A549 (cell line): Measurements from ENCODE around the gene SOX15.

Experiments used
- EP300 ChIP-seq, 2 experiments: fragments of >200 bp; sonication (Bioruptor Twin); formaldehyde crosslinking; IDR thresholded peaks; 2 replicates in 1 of 2; 3 replicates in 1 of 2; pipeline ENCODE4 v1.6.1; 2016 to 2017
- HOXA7 ChIP-seq: fragments of 250-450 bp; sonication (Bioruptor Pico); IDR thresholded peaks from 2 replicates; pipeline ENCODE4 v1.5.0; 2020; ENCODE audit warnings: mild to moderate bottlenecking, moderate library complexity
- JUN ChIP-seq, 2 experiments: fragments of >200 bp; sonication (Bioruptor Twin); formaldehyde crosslinking; IDR thresholded peaks; 2 replicates in 1 of 2; 3 replicates in 1 of 2; pipeline ENCODE4 v1.6.1; 2016 to 2017
- MAFK ChIP-seq: fragments of 450-650 bp; IDR thresholded peaks from 2 replicates; pipeline ENCODE4 v1.6.1; 2014; ENCODE audit not compliant: partially characterized antibody
- MYC ChIP-seq: IDR thresholded peaks from 2 replicates; pipeline ENCODE4 v1.6.1; 2012; ENCODE audit warnings: mild to moderate bottlenecking, inconsistent platforms, low read length, improper control_type of control experiment, borderline replicate concordance
- NFE2L2 ChIP-seq: fragments of 150-350 bp; conservative IDR thresholded peaks from 2 replicates; pipeline ENCODE4 v1.6.1; 2014; ENCODE audit warnings: low read length
- POLR2A ChIP-seq: IDR thresholded peaks from 2 replicates; pipeline ENCODE4 v1.6.1; 2012; ENCODE audit warnings: mild to moderate bottlenecking, low read length
- RAD21 ChIP-seq, 2 experiments: fragments of >200 bp in 1 of 2; sonication (Bioruptor Twin) in 1 of 2; formaldehyde crosslinking in 1 of 2; IDR thresholded peaks in 1 of 2; conservative IDR thresholded peaks in 1 of 2; 2 replicates in 1 of 2; 3 replicates in 1 of 2; pipeline ENCODE4 v1.6.1; 2012 to 2018; ENCODE audit warnings: inconsistent platforms in 1 of 2
- RARB ChIP-seq: fragments of 250-450 bp; sonication (Bioruptor Pico); IDR thresholded peaks from 2 replicates; pipeline ENCODE4 v1.8.0; 2021; ENCODE audit warnings: mild to moderate bottlenecking, moderate library complexity
- RFX5 ChIP-seq: fragments of 450-650 bp; IDR thresholded peaks from 2 replicates; pipeline ENCODE4 v1.7.1; 2014; ENCODE audit warnings: antibody characterized with exemption, mild to moderate bottlenecking, moderate library complexity
- ZFP36 ChIP-seq: fragments of 450-650 bp; IDR thresholded peaks from 2 replicates; pipeline ENCODE4 v1.6.1; 2014; ENCODE audit warnings: borderline replicate concordance; ENCODE audit not compliant: partially characterized antibody
- TF ChIP-seq, protein P1 (sequence below): fragments of >200 bp; sonication (Bioruptor Twin); formaldehyde crosslinking; IDR thresholded peaks from 3 replicates; pipeline ENCODE4 v1.5.1; 2016
- TF ChIP-seq, protein P2 (sequence below): IDR thresholded peaks from 2 replicates; pipeline ENCODE4 v1.6.1; 2012

- TF ChIP-seq, protein P1, sequence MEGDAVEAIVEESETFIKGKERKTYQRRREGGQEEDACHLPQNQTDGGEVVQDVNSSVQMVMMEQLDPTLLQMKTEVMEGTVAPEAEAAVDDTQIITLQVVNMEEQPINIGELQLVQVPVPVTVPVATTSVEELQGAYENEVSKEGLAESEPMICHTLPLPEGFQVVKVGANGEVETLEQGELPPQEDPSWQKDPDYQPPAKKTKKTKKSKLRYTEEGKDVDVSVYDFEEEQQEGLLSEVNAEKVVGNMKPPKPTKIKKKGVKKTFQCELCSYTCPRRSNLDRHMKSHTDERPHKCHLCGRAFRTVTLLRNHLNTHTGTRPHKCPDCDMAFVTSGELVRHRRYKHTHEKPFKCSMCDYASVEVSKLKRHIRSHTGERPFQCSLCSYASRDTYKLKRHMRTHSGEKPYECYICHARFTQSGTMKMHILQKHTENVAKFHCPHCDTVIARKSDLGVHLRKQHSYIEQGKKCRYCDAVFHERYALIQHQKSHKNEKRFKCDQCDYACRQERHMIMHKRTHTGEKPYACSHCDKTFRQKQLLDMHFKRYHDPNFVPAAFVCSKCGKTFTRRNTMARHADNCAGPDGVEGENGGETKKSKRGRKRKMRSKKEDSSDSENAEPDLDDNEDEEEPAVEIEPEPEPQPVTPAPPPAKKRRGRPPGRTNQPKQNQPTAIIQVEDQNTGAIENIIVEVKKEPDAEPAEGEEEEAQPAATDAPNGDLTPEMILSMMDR: no peak
- TF ChIP-seq RAD21 (conservative IDR thresholded peaks at IDR 0.05 in 1 of 2, IDR thresholded peaks at IDR 0.05 in 1 of 2) (no peak), RARB (CRISPR knock-in tag) (no peak), NFE2L2 (no peak), JUN (IDR thresholded peaks at IDR 0.05) (no peak), MYC (no peak), MAFK (no peak), RFX5 (no peak), ZFP36 (no peak), HOXA7 (no peak), POLR2A (no peak), EP300 (IDR thresholded peaks at IDR 0.05) (no peak)
- TF ChIP-seq, protein P2, sequence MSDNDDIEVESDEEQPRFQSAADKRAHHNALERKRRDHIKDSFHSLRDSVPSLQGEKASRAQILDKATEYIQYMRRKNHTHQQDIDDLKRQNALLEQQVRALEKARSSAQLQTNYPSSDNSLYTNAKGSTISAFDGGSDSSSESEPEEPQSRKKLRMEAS: no peak
Observed at GRCh38 chr17:7587420-7588151, 2.3 kb downstream of the SOX15 start.
